Activated CD8-positive, alpha-beta memory T cell treated with anti-CD3 and anti-CD28 coated beads, Interleukin-2, amount 50 U/mL, for 1 hour (primary cell): ENCODE measurements around the gene EPHB2.

Source experiments
- DNase-seq: peaks from one replicate; pipeline ENCODE4 v3.0.0-alpha.2; 2020; ENCODE audit errors: extremely low read depth

Gene EPHB2

DNA sequence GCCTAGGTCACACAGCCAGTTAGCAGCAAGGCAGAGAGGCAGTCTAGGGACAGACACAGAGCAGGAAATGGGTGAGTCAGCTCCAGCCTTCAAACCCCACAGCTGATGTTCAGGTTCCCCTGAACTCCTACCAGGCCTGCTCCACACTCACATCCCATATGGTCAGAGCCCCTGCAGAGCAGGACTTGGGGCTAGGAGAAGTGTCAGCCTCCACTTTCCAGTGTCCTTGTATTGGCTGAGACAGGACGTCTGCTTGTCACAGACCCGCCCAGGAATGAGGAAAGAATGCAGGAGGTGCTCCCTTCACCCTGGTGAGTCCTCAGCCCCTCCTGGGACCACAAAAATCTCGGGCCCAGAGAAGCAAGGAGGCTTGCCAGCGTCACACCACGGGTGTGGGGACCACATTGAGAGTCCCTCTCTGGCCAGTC is 169.5 kb downstream of the EPHB2 start:
- DNase-seq = no peak

DNA sequence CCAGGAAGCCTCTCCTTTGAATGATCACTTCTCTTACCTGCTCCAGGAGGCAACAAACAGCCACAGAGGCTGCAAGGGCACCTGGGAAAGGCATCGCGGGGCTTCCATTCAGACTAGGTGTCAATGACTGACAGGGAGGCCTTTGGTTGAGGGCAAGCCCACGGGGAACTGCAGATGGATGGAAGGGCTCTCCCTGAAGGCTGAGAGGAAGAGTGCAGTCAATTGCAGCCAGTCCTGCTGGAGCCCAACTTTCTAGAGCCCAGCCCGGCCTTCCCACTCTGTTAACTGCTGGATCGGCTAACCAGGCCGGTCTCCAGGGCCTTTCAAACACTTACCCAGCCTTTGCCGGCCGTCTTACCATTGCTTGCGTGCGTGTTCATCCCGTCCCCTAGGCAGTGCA is 172.8 kb downstream of the EPHB2 start:
- no peak for DNase-seq

DNA sequence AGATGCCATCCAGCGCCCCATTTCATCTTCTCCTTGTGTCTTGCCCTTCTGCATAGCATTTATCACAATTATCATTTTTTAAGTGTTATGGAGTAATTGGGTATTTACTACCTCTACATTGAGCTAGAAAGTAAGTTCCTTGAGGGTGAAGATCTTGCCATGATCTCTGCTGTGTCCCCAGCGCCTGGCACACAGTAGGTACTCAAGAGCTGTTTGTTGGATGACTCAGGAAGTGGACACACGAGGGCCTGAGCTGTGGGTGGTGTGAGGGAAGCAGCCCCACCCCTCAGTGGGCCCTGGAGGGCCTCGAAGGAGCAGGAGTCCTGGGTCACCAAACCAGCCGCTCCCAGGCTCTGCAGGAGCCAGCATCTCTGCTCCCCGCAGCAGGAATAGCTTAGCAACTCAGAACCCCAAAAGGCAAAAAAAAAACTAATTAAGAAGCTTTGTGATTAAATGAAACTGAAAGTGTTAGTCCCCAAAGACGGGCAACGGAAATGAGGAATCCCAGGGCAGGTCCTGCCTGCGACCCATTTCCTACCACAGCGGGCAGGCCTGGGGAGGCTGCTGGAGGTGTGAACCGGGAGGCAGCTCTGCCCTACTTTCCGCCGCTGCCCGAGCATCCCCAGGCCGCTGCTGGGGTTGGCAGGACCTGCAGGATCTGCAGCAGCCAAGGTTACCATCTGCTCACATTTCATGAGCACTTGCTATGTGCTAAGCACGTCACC is 174.3 kb downstream of the EPHB2 start:
- no peak for DNase-seq

- DNase-seq = no peak
These were observed 175.6 kb downstream of the EPHB2 start for GRCh38 chr1:22886211-22886610.

DNA sequence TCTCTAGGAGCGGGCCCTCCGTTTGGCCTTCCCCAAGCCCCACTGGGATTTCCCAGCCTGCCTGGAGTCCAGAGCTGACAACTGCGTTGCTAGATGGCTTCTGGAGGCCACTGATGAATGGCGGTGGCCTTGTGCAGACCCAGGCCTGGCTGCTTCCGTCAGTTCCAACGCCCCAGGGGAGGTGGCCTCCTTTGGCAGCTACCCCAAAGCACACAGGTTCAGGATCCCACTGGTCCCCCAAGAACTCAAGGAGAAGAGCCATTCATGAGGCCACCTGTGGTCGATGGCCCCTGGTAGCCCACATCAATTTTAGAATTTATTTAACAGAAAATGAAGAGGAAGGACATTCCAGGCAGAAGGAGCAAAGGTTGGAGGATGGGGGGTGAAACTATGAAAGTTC is 176.9 kb downstream of the EPHB2 start:
- no peak for DNase-seq

GRCh38 chr1:22888320-22889075 is 177.9 kb downstream of the EPHB2 start:
- DNase-seq = no peak

GRCh38 chr1:22889213-22889827 is 178.7 kb downstream of the EPHB2 start:
- DNase-seq = no peak

GRCh38 chr1:22892789-22893188 is 182.2 kb downstream of the EPHB2 start:
- DNase-seq = no peak

- DNase-seq = no peak
These were observed 182.7 kb downstream of the EPHB2 start for GRCh38 chr1:22893292-22893691.

DNA sequence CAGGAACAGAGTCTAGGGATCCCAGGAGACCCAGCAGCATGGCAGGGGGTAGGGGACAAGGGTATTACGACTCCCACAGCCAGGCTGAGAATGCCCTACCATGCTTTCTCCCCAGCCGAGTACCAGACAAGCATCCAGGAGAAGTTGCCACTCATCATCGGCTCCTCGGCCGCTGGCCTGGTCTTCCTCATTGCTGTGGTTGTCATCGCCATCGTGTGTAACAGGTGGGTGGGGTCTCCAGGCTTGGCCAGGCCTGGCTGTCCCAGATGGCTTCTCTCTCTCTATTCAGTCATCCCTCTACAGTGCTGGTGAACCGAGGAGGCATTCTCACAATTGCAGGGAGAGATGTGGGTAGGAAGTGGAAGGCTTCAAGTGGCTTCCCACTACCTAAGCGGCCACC is 184.7 kb downstream of the EPHB2 start:
- no peak for DNase-seq

DNA sequence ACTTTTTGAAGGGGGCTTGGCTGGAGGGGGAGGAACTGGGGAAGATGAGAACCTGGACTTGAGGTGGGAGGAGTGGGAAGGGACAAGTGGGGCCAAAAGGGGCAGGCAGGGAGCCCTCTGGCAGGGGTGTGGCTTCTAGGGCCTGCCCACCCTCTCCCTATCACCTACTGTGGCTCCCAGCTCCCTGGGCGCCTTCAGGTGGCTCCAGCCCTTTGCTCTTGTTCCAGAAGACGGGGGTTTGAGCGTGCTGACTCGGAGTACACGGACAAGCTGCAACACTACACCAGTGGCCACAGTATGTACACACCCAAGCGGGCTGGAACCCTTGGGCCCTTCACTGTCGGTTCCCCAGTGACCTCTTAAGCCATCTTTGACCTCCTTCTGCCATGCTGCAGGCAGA is 185.5 kb downstream of the EPHB2 start:
- no peak for DNase-seq

DNA sequence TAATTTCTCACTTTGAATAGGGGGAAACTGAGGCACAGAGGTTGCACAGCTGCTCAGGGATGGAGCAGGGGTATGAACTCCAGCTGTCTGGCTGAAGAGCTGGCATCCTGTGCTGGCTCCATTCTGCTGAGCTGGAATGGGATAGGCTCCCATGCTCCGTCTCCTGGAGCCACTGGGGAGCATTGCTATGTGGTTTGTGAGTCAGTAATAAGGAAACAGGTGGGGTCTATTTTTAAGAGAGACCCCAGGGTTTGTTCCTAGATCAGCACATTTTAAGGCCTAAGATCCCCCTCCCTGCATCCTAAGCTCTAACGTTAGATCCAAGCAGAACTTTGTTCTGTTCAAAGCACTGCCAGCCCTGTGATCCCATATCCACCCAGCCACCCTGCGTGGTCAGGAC is 189.8 kb downstream of the EPHB2 start:
- DNase-seq = no peak

GRCh38 chr1:22903113-22903512 is 192.5 kb downstream of the EPHB2 start:
- DNase-seq = no peak

- no peak for DNase-seq
These were observed 196.3 kb downstream of the EPHB2 start for GRCh38 chr1:22906968-22907367.

DNA sequence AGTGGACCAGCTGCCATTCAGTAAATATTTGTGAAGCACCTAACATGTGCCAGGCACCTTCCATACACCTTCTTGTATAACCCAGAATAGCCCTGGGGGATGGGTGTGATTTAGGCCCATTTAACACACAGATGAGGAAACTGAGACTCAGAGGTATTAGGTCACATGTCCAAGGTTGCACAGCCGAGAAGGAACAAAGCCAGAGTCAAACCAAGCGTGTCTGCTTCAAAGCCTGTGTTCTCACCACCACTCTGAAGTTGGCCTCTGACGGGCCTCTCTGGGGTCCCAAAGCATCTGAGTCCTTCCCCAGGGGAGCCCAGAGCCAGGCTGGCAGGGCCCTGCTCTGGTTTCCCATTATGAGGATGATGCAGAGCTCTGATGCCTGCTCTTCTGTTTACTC is 196.9 kb downstream of the EPHB2 start:
- no peak for DNase-seq

- DNase-seq = no peak
These were observed 198.3 kb downstream of the EPHB2 start for GRCh38 chr1:22908880-22909426.

- no peak for DNase-seq
These were observed 199.6 kb downstream of the EPHB2 start for GRCh38 chr1:22910286-22910685.

DNA sequence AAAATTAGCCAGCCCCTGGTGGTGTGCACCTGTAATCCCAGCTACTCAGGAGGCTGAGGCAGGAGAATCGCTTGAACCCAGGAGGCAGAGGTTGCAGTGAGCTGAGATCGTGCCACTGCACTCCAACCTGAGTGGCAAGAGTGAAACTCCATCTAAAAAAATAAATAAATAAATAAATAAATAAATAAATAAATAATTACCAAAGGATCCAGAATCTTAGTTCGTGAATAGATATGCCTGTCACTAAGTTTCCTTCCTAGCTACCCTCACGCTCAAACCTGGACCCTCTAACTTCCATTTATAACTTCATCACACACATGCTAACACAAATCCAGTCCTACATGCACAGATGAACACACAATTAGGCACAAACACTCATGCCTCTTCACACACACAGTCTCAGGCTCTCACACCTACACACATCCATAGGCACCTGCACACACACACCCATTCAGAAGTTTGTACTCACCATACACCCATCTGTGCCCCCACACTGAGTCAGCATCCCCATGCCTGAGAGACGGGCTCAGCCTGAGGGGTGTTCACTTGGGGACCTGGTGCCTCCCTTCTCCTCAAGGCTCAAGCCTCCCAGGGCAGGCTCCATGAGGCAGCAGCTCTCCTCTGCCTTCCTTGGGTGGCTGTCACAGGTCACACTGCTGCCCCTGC is 200.5 kb downstream of the EPHB2 start:
- DNase-seq = no peak

DNA sequence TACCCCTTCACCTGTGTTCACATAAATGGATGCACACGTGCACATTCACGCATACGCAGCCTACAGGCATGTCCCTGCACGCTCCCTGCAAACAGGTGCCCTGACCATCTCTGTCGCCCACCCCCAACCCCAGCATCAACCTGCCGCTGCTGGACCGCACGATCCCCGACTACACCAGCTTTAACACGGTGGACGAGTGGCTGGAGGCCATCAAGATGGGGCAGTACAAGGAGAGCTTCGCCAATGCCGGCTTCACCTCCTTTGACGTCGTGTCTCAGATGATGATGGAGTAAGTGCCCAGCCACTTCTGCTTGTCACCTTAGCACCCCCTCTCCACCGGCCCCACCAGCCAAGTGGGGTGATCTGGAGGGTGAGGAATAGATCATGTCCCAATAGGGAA is 201.7 kb downstream of the EPHB2 start:
- DNase-seq = no peak

DNA sequence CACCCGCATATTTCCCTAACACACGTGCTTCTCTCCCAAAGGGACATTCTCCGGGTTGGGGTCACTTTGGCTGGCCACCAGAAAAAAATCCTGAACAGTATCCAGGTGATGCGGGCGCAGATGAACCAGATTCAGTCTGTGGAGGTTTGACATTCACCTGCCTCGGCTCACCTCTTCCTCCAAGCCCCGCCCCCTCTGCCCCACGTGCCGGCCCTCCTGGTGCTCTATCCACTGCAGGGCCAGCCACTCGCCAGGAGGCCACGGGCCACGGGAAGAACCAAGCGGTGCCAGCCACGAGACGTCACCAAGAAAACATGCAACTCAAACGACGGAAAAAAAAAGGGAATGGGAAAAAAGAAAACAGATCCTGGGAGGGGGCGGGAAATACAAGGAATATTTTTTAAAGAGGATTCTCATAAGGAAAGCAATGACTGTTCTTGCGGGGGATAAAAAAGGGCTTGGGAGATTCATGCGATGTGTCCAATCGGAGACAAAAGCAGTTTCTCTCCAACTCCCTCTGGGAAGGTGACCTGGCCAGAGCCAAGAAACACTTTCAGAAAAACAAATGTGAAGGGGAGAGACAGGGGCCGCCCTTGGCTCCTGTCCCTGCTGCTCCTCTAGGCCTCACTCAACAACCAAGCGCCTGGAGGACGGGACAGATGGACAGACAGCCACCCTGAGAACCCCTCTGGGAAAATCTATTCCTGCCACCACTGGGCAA is 202.9 kb downstream of the EPHB2 start:
- no peak for DNase-seq

DNA sequence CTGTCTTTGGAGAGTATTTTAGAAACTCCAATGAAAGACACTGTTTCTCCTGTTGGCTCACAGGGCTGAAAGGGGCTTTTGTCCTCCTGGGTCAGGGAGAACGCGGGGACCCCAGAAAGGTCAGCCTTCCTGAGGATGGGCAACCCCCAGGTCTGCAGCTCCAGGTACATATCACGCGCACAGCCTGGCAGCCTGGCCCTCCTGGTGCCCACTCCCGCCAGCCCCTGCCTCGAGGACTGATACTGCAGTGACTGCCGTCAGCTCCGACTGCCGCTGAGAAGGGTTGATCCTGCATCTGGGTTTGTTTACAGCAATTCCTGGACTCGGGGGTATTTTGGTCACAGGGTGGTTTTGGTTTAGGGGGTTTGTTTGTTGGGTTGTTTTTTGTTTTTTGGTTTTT is 203.5 kb downstream of the EPHB2 start:
- DNase-seq = no peak
